Panc1 (cell line): Measurements from ENCODE around the gene SYCP3. TPM values are rescaled to one million over a fixed set of nuclear protein-coding genes. Genes with fewer than 3 reads are reported as not detected.

Experiments used
- ATAC-seq: fragments of 200-7000 bp; cut with Tn5 transposase; 2 replicates; pipeline ENCODE4 v1.9.1; 2020; ENCODE audit warnings: mild to moderate bottlenecking, moderate library complexity
- BruUV-seq: library from RNA; stranded (reverse); fragments of 400-500 nt; replicated peaks from 2 replicates; lab custom pipeline; 2021; lab: Mats Ljungman, UMichigan
- CTCF ChIA-PET: fragments of 300-600 bp; sonication (Branson Sonifier 250); formaldehyde crosslinking; loops from one replicate; lab custom pipeline; 2022; ENCODE audit warnings: antibody characterized with exemption; lab: Charles Lee
- POLR2A ChIA-PET: fragments of 300-600 bp; sonication (Branson Sonifier 250); formaldehyde crosslinking; loops from one replicate; lab custom pipeline; 2022; ENCODE audit warnings: antibody characterized with exemption; lab: Charles Lee
- DNase-seq: peaks from one replicate; pipeline ENCODE4 v3.0.0-alpha.2; 2010; ENCODE audit warnings: low read depth, low spot score
- H3K27ac ChIP-seq: 2 replicates; pipeline ENCODE4 v1.5.1; 2011; ENCODE audit warnings: mild to moderate bottlenecking, low read length, inconsistent platforms
- H3K27me3 ChIP-seq: fragments of 200-500 bp; sonication (Bioruptor generic); 2 replicates; pipeline ENCODE4 v1.6.0; 2014; ENCODE audit warnings: low read length, inconsistent platforms; ENCODE audit not compliant: control insufficient read depth, insufficient read depth
- H3K36me3 ChIP-seq: fragments of 200-500 bp; sonication (Bioruptor generic); 2 replicates; pipeline ENCODE4 v1.5.1; 2014; ENCODE audit warnings: inconsistent platforms, mild to moderate bottlenecking, low read length, moderate library complexity; ENCODE audit not compliant: control insufficient read depth, insufficient read depth
- H3K4me1 ChIP-seq: 2 replicates; pipeline ENCODE4 v1.5.1; 2011; ENCODE audit warnings: inconsistent platforms, mild to moderate bottlenecking, low read length, moderate library complexity; ENCODE audit not compliant: control insufficient read depth, insufficient read depth
- H3K4me3 ChIP-seq, 2 experiments: 2 replicates each; pipeline ENCODE4 v1.5.1; 2011 to 2012; ENCODE audit warnings: low read depth in 2 of 2, low read length in 2 of 2, mild to moderate bottlenecking in 2 of 2, inconsistent platforms in 1 of 2, moderate library complexity in 1 of 2
- H3K9me3 ChIP-seq: fragments of 200-500 bp; sonication (Bioruptor generic); 2 replicates; pipeline ENCODE4 v1.5.1; 2014; ENCODE audit warnings: low read depth, mild to moderate bottlenecking, inconsistent platforms, low read length, moderate library complexity; ENCODE audit not compliant: control insufficient read depth, insufficient read depth
- CTCF ChIP-seq: fragments of 450-650 bp; IDR thresholded peaks from 2 replicates; pipeline ENCODE4 v1.5.1; 2017; ENCODE audit warnings: mild to moderate bottlenecking
- POLR2AphosphoS5 ChIP-seq: IDR thresholded peaks from 2 replicates; pipeline ENCODE4 v1.6.1; 2012; ENCODE audit warnings: mild to moderate bottlenecking, low read depth, low read length, moderate library complexity
- REST ChIP-seq, 2 experiments: IDR thresholded peaks; 2 replicates each; pipeline ENCODE4 v1.6.1; 2011 to 2012; ENCODE audit warnings: low read depth in 2 of 2, control low read depth in 1 of 2, low read length in 1 of 2, mild to moderate bottlenecking in 1 of 2, moderate library complexity in 1 of 2; ENCODE audit not compliant: insufficient read depth in 1 of 2
- SIN3A ChIP-seq: IDR thresholded peaks from 2 replicates; pipeline ENCODE4 v1.6.1; 2012; ENCODE audit warnings: low read depth, mild to moderate bottlenecking, low read length, moderate library complexity, borderline replicate concordance; ENCODE audit not compliant: insufficient read depth
- TCF7L2 ChIP-seq: IDR thresholded peaks from 2 replicates; pipeline ENCODE4 v1.6.1; 2011; ENCODE audit warnings: mild to moderate bottlenecking, low read depth, low read length, inconsistent platforms
- in situ Hi-C: cut with HindIII; loops from 2 replicates; pipeline ENCODE4 v1.10.0; 2016; ENCODE audit warnings: low sequenced_read_pairs, low pct_unique_long_range_greater_than_20kb
- intact Hi-C: fragments of 100-400 bp; cut with micrococcal nuclease; formaldehyde crosslinking; loops from one replicate; pipeline ENCODE4 v1.10.0; 2022; ENCODE audit not compliant: unreplicated experiment
- total RNA-seq: library from RNA; stranded (reverse); gene quantifications from one replicate; pipeline ENCODE4 v1.2.1, GENCODE V29; 2021; ENCODE audit not compliant: unreplicated experiment

Gene SYCP3
- total RNA-seq, 1 experiment from 2014 or later: not detected

GRCh38 chr12:101680240-101680639 lies 59.0 kb downstream of the SYCP3 start:
- Histone ChIP-seq H3K36me3 (no peaks in the 10 kb centered on the region), H3K27me3 (peaks cover 2% of the 10 kb centered on the region; the same call in 1 of the 2 replicates), H3K4me3 (no peak overlapping the region), H3K27ac (no peak overlapping the region), H3K9me3 (no peaks in the 10 kb centered on the region), H3K4me1 (no peaks in the 10 kb centered on the region)
- BruUV-seq: no TSS peak
- CTCF ChIA-PET: no interaction called here
- POLR2A ChIA-PET: no interaction called here
- intact Hi-C loops (no loop called here), in situ Hi-C loops (no loop called here)
- no peak for TF ChIP-seq TCF7L2
- no peak for TF ChIP-seq SIN3A
- TF ChIP-seq REST (IDR thresholded peaks at IDR 0.05; ENCODE audit: insufficient read depth in 1 of 2, low read depth in 2 of 2, low read length in 1 of 2): no peak
- TF ChIP-seq CTCF: no peak
- TF ChIP-seq POLR2AphosphoS5: no peak
- ATAC-seq: no peak
- no peak for DNase-seq

Other genes starting within 250 kb of the SYCP3 start
- gene MYBPC1, start 144.5 kb downstream of the SYCP3 start, total RNA-seq: not detected
- 78.3 TPM for gene CHPT1, start 41.8 kb downstream of the SYCP3 start, total RNA-seq
- 40.8 TPM for gene GNPTAB, start 91.5 kb upstream of the SYCP3 start, total RNA-seq
- gene DRAM1, start 138.1 kb upstream of the SYCP3 start, total RNA-seq: 19.2 TPM